ENCODE measurements around the gene SAFB. TPM values are rescaled to one million over a fixed set of nuclear protein-coding genes. Genes with fewer than 3 reads are reported as not detected.

The SAFB gene
- total RNA-seq, 1 experiment from 2014 or later = 83.0 TPM

- TF ChIP-seq CTCF (IDR thresholded peaks at IDR 0.05) = no peak
- TF ChIP-seq REST (IDR thresholded peaks at IDR 0.05; ENCODE audit: insufficient read depth in 1 of 2, low read depth in 2 of 2, low read length in 1 of 2) = no peak
- no peak for TF ChIP-seq TCF7L2 (IDR thresholded peaks at IDR 0.05; ENCODE audit: low read depth, low read length)
- TF ChIP-seq SIN3A (IDR thresholded peaks at IDR 0.05; ENCODE audit: borderline replicate concordance, insufficient read depth, low read depth, low read length) = no peak
- no peak for TF ChIP-seq POLR2AphosphoS5 (IDR thresholded peaks at IDR 0.05; ENCODE audit: low read depth, low read length)
- in situ Hi-C loops (cut with HindIII; ENCODE audit: low pct_unique_long_range_greater_than_20kb, low sequenced_read_pairs) = no loop called here
- Histone ChIP-seq H3K27me3 (ENCODE audit: control insufficient read depth, insufficient read depth, low read length) (no peaks in the 10 kb centered on the region), H3K4me3 (ENCODE audit: low read depth in 2 of 2, low read length in 2 of 2) (no peak overlapping the region), H3K36me3 (ENCODE audit: control insufficient read depth, insufficient read depth, low read length) (peaks cover 32% of the 10 kb centered on the region), H3K9me3 (ENCODE audit: control insufficient read depth, insufficient read depth, low read depth, low read length) (no peaks in the 10 kb centered on the region), H3K27ac (ENCODE audit: low read length) (no peak overlapping the region), H3K4me1 (ENCODE audit: control insufficient read depth, insufficient read depth, low read length) (peaks cover 10% of the 10 kb centered on the region)
- DNase-seq (ENCODE audit: low read depth, low spot score) (no peak), ATAC-seq (no peak)
- POLR2A ChIA-PET = no interaction called here
- intact Hi-C loops (cut with micrococcal nuclease; ENCODE audit: unreplicated experiment) = no loop called here
- BruUV-seq (replicated peaks) = no TSS peak
- CTCF ChIA-PET = no interaction called here
These were observed 2.9 kb upstream of the SAFB start for GRCh38 chr19:5619946-5620345.

GRCh38 chr19:5621311-5621944 lies 1.5 kb upstream of the SAFB start:
- Histone ChIP-seq H3K4me3 (ENCODE audit: low read depth in 2 of 2, low read length in 2 of 2) (peak overlapping the region; percentile 90 to 99), H3K36me3 (ENCODE audit: control insufficient read depth, insufficient read depth, low read length) (peaks cover 35% of the 10 kb centered on the region), H3K4me1 (ENCODE audit: control insufficient read depth, insufficient read depth, low read length) (peaks cover 18% of the 10 kb centered on the region), H3K9me3 (ENCODE audit: control insufficient read depth, insufficient read depth, low read depth, low read length) (no peaks in the 10 kb centered on the region), H3K27ac (ENCODE audit: low read length) (peak overlapping the region; percentile 86), H3K27me3 (ENCODE audit: control insufficient read depth, insufficient read depth, low read length) (no peaks in the 10 kb centered on the region)
- no peak for TF ChIP-seq CTCF (IDR thresholded peaks at IDR 0.05)
- intact Hi-C loops (cut with micrococcal nuclease; ENCODE audit: unreplicated experiment) = no loop called here
- no TSS peak for BruUV-seq (replicated peaks)
- DNase-seq (ENCODE audit: low read depth, low spot score) (no peak), ATAC-seq (no peak)
- in situ Hi-C loops (cut with HindIII; ENCODE audit: low pct_unique_long_range_greater_than_20kb, low sequenced_read_pairs) = no loop called here
- ChIA-PET CTCF (no interaction called here), POLR2A (no interaction called here)

Measured in Panc1 (cell line).